Measurements from ENCODE around the gene DNASE1L1.
A peak's percentile ranks its signal among the peaks of the same experiment; 100 is the strongest.
"Not testable (repeated sequence)": the region's sequence is repeated elsewhere in the genome, so short reads cannot be mapped to it uniquely, and the experiment has no call there.

The DNASE1L1 gene

DNA sequence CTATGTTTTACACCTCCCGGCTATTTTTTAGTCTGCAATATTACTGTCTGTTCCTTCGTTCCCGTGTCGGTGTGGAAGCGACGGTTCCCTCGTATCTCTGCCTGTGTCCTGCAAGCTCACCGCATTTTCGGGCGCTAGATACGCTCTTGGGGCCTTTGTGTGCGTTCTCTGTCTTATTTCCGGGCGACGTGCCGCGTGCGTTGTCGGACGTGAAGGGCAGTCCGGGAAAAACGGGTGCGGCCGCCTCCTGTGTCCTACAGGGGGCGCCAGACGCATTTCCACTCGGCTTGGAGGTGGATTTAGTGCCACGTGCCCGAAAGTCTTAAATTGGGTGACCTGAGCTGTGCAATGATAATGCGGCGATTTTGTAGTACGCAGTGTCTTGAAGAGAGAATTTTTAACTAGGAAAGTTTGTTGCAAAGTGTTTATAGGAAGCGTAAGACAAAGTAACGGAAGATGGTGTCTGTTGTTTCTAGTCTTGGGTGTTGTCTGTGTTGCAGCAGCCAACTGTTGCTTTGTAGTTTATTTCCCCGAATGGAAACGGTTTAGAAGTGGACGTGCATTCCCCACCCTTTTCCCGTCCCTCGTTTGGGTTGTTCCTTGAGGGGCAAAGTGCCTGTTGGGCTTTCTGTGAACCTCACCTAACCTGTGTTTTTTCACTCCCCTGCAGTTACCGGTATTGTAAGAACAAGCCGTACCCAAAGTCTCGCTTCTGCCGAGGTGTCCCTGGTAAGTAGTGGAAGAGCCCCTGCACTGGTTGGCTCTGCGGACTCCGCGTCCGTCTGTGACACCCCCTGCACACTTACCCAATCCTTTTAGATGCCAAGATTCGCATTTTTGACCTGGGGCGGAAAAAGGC lies 10.2 kb downstream of the DNASE1L1 start:
- DNase-seq (ENCODE audit: low read depth in 1 of 2, low spot score in 1 of 2): peak in 1 of 2 experiments; percentile 83

DNA sequence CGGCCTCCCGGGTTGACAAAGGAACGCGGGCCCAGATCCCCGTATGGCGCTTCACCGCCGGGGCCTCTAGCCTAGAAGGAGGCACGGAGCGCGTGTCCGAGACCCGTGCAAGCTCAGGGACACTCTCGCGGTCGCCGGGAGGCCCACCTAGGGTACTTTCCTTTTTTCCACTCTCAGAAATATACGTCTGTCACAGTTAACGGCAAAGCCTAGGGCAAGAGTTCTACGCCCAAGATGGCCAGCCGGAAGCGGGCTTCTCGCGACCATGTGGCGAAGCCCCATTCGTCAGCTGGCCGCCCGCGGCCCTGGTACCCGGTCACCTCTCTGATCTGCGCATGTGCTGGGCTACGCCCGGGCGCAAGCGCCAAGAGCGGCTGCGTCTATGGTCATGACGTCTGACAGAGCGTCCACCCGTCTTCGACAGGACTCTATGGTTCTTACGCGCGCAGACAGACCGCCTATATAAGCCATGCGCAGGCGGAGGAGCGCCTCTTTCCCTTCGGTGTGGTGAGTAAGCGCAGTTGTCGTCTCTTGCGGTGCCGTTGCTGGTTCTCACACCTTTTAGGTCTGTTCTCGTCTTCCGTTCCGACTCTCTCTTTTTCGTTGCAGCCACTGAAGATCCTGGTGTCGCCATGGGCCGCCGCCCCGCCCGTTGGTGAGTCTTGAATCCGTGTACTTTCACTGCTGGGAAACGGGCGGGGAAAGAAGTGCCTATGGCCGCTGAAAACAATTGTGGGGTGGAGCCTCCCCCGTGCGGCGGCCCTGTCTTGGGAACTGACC lies 11.0 kb downstream of the DNASE1L1 start, which contains the start of gene RPL10:
Gene RPL10 (plus strand): TSS at position 490 of the 780 bp plus-strand sequence. CDS start 143 bp downstream, at position 633.
- peak; percentile 80 to 95 for DNase-seq (ENCODE audit: low read depth in 1 of 2, low spot score in 1 of 2)
- TF ChIP-seq JUND (IDR thresholded peaks at IDR 0.05; ENCODE audit: low read depth): no peak
- in situ Hi-C loops (cut with HindIII; ENCODE audit: low pct_unique_long_range_greater_than_20kb, low sequenced_read_pairs): no loop called here

More for the DNA sequence above, 10.2 kb downstream of the DNASE1L1 start:
- no peak for TF ChIP-seq JUND (IDR thresholded peaks at IDR 0.05; ENCODE audit: low read depth)
- in situ Hi-C loops (cut with HindIII; ENCODE audit: low pct_unique_long_range_greater_than_20kb, low sequenced_read_pairs): no loop called here

DNA sequence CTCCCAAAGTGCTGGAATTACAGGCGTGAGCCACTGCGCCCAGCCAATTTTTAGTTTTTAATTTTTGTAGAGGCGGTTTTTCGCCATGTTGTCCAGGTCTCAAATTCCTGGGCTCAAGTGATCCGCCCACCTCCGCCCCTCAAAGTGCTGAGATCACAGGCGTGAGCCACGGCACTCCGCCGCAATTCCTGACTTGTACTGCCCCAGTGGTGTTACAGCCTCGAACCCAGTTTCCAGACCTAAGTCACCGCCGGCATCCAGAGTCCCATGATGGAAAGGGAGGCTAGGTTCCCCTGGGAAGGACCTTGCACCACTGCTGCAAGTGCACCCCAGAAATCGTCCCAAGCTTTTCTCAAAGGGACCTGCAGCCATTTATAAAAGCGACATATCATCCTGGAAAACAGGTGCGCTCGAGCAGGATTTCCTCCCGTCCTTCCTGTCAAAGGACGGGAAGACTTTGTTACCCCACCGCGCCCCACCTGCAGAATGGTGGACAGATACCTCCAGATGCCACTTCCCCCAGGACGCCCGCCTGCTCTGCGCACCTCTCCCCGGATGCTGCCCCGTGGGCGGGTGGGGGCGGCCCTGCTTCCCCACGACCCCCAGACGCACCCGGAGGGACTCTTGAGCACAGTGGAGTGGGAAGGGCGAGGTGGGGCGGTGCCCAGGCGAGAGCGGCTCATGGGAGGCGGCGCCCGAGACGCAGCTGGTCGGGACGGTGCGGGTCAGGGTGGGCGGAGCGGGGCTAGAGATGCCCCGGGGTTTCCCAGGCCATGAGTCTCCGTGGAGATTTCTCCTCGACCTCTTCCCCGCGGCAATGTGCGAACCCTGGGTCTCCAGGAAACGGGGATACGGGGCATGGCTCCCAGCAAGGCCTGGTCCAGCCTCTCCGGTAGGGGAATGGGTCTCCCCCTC lies 11.8 kb downstream of the DNASE1L1 start:
- peak in 1 of 2 experiments; percentile 75 for DNase-seq (ENCODE audit: low read depth in 1 of 2, low spot score in 1 of 2)
- in situ Hi-C loops (cut with HindIII; ENCODE audit: low pct_unique_long_range_greater_than_20kb, low sequenced_read_pairs): no loop called here
- no peak for TF ChIP-seq JUND (IDR thresholded peaks at IDR 0.05; ENCODE audit: low read depth)

- in situ Hi-C loops (cut with HindIII; ENCODE audit: low pct_unique_long_range_greater_than_20kb, low sequenced_read_pairs); DNase-seq (ENCODE audit: low read depth in 1 of 2, low spot score in 1 of 2): not testable (repeated sequence)
These were observed 12.7 kb downstream of the DNASE1L1 start for GRCh38 chrX:154396363-154396762.

- in situ Hi-C loops (cut with HindIII; ENCODE audit: low pct_unique_long_range_greater_than_20kb, low sequenced_read_pairs); DNase-seq (ENCODE audit: low read depth in 1 of 2, low spot score in 1 of 2): not testable (repeated sequence)
These were observed 19.0 kb downstream of the DNASE1L1 start for GRCh38 chrX:154389812-154390747.

DNA sequence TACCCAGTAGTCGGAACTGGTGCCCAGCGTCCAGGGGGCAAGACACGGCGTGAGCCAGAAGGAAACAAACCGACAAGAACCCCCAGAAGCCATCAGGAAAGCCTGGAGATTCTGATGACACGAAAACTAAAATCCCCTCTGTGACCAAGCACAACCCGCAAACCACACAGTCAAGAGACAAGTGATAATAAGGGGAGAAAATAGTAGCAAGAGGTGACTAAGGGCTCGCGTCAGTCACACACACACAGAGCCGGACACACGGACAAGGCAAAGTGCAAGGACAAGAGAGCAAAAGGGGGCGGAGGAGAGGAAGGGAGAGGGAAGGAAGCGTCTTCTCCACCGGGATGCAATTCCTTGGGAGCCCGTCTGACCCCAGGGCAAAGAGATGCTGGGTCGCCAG lies 20.4 kb downstream of the DNASE1L1 start:
- in situ Hi-C loops (cut with HindIII; ENCODE audit: low pct_unique_long_range_greater_than_20kb, low sequenced_read_pairs); DNase-seq (ENCODE audit: low read depth in 1 of 2, low spot score in 1 of 2): not testable (repeated sequence)

- DNase-seq (ENCODE audit: low read depth in 1 of 2, low spot score in 1 of 2); in situ Hi-C loops (cut with HindIII; ENCODE audit: low pct_unique_long_range_greater_than_20kb, low sequenced_read_pairs): not testable (repeated sequence)
These were observed 21.0 kb downstream of the DNASE1L1 start for GRCh38 chrX:154388094-154388493.

DNA sequence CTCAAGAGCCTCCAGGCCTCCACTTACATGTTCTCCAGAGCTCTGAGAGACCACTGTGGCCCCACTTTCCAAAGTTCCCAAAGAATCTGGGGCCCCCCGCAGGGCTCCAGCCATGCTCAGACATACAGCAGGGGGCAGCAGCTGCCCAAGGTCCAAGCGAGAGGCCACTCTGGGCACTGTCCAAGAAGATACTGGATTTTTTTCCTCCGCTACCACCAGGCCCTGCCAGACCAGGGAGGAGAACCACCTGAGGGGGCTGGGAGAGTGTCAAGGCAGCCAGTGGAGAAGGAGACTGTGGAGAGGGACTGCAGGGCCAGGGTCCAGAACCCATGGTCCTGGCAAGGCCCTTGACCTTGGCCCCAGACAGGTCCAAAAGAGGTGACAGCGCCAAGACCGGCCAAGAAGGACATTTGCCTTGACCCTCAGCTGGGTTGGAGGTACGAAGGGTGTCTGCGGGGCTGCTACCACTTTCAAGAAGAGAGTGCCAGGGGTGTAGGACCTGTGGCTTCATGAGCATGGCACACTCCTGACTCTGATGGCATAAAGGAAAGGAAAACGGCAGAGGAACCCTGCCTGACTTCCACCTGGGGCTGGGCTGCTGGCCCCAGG lies 24.7 kb downstream of the DNASE1L1 start:
- no peak for DNase-seq (ENCODE audit: low read depth in 1 of 2, low spot score in 1 of 2)
- in situ Hi-C loops (cut with HindIII; ENCODE audit: low pct_unique_long_range_greater_than_20kb, low sequenced_read_pairs): no loop called here
- no peak for TF ChIP-seq JUND (IDR thresholded peaks at IDR 0.05; ENCODE audit: low read depth)

GRCh38 chrX:154383359-154384283 lies 25.4 kb downstream of the DNASE1L1 start:
- no peak for DNase-seq (ENCODE audit: low read depth in 1 of 2, low spot score in 1 of 2)
- no peak for TF ChIP-seq JUND (IDR thresholded peaks at IDR 0.05; ENCODE audit: low read depth)
- in situ Hi-C loops (cut with HindIII; ENCODE audit: low pct_unique_long_range_greater_than_20kb, low sequenced_read_pairs): no loop called here

- in situ Hi-C loops (cut with HindIII; ENCODE audit: low pct_unique_long_range_greater_than_20kb, low sequenced_read_pairs): no loop called here
- DNase-seq (ENCODE audit: low read depth in 1 of 2, low spot score in 1 of 2): no peak
- TF ChIP-seq JUND (IDR thresholded peaks at IDR 0.05; ENCODE audit: low read depth): no peak
These were observed 26.5 kb downstream of the DNASE1L1 start for GRCh38 chrX:154382483-154383069.
